NCI-H1417 (cell line): ENCODE data around the gene PCDHGB4.
"Not testable (repeated sequence)": the region's sequence is repeated elsewhere in the genome, so short reads cannot be mapped to it uniquely, and the experiment has no call there.

Source experiments
- DNase-seq, 3 experiments: peaks; one replicate each; lab custom pipeline; 2025; lab: John Stamatoyannopoulos, UW

PCDHGB4 gene

DNA sequence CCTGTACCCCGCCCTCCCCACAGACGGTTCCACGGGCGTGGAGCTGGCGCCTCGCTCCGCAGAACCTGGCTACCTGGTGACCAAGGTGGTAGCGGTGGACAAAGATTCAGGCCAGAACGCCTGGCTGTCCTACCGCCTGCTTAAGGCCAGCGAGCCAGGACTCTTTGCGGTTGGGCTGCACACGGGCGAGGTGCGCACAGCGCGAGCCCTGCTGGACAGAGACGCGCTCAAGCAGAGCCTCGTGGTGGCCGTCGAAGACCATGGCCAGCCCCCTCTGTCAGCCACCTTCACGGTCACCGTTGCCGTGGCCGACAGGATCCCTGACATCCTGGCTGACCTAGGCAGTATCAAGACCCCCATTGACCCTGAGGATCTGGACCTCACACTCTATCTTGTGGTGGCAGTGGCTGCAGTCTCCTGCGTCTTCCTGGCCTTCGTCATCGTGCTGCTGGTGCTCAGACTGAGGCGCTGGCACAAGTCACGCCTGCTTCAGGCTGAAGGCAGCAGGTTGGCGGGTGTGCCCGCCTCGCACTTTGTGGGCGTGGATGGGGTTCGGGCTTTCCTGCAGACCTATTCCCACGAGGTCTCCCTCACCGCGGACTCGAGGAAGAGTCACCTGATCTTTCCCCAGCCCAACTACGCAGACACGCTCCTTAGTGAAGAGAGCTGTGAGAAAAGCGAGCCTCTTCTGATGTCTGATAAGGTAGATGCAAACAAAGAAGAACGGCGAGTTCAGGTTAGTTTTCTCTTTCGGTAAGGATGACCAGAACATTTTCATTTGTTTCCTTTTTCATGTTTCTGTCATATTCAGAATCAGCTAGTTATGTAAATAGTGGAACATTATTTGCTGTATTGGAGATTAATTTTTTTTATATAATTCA lies 21.2 kb upstream of the PCDHGB4 start:
- no peak for DNase-seq

DNA sequence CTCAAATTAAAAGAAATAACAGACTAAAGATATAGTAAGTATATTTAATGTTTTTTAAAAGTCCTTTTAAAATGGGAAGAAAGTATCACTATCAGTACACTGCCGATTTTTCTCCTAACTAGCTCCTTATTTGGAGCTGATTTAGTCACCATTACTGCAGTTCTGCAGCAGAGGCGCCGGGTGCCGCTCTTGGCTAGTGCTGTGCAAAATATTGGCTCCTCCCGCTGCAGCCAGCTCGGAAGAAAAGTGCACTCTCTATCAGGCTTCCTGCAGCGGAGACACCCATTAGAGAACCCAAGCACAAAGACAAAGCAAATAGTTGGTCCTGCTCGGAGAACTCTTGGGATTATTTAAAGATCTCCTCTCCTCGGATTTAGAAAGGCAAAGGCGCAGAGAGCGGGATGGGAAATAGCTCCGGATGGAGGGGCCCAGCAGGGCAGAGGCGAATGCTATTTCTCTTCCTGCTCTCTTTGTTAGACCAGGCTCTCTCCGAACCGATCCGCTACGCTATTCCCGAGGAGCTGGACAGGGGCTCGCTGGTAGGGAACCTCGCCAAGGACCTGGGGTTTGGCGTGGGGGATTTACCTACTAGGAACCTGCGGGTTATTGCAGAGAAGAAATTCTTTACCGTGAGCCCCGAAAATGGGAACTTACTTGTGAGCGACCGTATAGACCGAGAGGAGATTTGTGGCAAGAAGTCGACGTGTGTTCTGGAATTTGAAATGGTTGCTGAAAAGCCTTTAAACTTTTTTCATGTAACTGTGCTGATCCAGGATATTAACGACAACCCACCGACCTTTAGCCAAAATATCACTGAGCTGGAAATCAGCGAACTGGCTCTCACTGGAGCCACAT lies 17.3 kb upstream of the PCDHGB4 start, which contains the start of gene PCDHGB3:
TSS of gene PCDHGB3 (plus strand) at position 249 of the 855 bp plus-strand sequence. CDS start at position 402, 153 bp downstream.
- no peak for DNase-seq

DNA sequence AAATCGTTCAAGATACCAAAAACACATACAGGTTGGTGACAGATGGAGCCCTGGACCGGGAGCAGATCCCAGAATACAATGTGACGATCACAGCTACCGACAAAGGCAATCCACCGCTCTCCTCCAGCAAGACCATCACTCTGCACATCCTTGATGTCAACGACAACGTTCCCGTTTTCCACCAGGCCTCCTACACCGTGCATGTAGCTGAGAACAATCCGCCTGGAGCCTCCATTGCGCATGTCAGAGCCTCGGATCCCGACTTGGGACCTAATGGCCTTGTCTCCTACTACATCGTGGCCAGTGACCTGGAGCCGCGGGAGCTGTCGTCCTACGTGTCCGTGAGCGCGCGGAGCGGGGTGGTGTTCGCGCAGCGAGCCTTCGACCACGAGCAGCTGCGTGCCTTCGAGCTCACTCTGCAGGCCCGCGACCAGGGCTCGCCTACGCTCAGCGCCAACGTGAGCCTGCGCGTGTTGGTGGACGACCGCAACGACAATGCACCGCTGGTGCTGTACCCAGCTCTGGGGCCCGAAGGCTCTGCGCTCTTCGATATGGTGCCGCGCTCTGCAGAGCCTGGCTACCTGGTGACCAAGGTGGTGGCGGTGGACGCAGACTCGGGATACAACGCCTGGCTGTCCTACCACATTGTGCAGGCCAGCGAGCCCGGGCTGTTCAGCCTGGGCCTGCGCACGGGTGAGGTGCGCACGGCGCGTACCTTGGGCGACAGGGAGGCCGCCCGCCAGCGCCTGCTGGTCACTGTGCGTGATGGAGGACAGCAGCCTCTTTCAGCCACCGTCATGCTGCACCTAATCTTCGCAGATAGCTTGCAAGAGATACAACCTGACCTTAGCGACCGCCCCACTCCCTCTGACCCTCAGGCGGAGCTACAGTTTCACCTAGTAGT lies 15.7 kb upstream of the PCDHGB4 start:
- no peak for DNase-seq

DNA sequence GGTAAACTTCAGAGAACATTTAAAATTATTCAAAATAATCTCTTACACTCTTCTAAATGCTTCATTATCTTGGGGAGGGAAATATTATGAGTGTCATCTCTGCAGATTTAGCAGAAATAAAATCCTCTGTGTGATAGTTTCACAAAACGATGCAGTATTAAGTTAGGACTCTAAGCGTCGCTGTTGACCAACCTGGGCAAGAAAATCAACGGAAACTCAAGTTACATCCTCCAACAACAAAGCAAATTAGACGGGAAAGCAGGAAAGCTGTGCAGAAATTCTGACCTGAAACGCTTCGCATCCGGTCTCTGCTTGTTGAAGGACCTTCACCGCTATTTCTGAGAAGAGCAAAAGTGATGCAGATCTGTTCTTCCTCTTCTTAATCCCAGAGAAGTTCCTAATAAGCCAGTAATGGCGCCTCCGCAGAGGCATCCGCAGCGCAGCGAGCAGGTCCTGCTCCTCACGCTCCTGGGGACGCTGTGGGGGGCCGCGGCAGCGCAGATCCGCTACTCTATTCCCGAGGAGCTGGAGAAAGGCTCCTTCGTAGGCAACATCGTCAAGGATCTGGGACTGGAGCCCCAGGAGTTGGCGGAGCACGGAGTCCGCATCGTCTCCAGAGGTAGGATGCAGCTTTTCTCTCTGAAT lies 13.7 kb upstream of the PCDHGB4 start, which contains the start of gene PCDHGA6:
TSS of gene PCDHGA6 (plus strand) at position 219 of the 645 bp plus-strand sequence. CDS start at position 412, 193 bp downstream.
- DNase-seq = peak in 1 of 3 experiments; percentile 0

DNA sequence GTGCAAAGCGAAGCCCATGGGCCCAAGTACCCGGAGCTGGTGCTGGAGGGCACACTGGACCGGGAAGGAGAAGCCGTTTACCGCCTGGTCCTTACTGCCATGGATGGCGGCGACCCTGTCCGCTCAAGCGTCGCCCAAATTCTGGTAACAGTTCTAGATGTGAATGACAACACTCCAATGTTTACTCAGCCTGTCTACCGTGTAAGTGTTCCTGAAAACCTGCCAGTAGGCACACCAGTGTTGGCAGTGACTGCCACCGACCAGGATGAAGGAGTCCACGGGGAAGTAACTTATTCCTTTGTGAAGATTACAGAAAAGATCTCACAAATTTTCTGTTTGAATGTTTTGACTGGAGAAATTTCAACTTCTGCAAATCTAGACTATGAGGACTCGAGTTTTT lies 12.9 kb upstream of the PCDHGB4 start:
- DNase-seq = no peak

DNA sequence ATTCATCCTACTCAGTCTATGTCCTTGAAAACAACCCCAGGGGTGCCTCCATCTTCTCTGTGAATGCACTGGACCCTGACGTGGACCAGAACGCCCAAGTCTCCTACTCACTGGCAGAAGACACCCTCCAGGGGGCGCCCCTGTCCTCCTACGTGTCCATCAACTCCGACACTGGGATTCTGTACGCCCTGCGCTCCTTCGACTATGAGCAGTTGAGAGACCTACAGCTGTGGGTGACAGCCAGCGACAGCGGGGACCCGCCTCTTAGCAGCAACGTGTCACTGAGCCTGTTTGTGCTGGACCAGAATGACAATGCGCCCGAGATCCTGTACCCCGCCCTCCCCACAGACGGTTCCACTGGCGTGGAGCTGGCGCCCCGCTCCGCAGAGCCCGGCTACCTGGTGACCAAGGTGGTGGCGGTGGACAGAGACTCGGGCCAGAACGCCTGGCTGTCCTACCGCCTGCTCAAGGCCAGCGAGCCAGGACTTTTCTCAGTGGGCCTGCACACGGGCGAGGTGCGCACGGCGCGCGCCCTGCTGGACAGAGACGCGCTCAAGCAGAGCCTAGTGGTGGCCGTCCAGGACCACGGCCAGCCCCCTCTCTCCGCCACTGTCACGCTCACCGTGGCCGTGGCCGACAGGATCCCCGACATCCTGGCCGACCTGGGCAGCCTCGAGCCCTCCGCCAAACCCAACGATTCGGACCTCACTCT lies 11.9 kb upstream of the PCDHGB4 start:
- DNase-seq = not testable (repeated sequence)

DNA sequence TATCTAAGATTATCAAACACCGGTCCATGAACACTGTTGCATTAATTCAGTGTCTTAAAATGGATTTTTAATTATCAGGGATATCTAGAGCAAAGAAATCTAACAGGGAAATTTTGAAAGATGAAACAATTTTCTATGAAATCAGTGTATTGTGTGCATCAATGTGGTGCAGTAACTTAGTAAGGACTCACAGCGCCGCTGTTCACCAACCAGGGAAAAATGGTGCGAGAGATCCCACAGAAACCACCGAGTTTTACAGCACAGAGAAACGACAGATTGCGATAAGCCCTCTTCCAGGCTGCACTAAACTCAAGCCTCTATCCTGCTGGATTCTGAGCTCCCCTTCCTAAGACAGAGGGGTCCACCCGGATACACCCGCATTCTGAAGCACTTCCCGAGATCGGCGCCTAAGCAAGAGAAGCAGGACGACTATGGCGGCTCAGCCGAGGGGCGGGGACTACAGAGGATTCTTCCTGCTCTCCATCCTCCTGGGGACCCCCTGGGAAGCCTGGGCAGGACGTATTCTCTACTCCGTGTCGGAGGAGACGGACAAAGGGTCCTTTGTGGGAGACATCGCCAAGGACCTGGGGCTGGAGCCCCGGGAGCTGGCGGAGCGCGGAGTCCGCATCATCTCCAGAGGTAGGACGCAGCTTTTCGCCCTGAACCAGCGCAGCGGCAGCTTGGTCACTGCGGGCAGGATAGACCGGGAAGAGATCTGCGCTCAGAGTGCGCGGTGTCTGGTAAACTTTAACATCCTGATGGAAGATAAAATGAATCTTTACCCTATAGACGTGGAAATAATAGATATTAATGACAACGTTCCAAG lies 4.8 kb upstream of the PCDHGB4 start, which contains the start of gene PCDHGA7:
TSS of gene PCDHGA7 (plus strand) at position 274 of the 826 bp plus-strand sequence. CDS start at position 432, 158 bp downstream.
- DNase-seq = no peak

DNA sequence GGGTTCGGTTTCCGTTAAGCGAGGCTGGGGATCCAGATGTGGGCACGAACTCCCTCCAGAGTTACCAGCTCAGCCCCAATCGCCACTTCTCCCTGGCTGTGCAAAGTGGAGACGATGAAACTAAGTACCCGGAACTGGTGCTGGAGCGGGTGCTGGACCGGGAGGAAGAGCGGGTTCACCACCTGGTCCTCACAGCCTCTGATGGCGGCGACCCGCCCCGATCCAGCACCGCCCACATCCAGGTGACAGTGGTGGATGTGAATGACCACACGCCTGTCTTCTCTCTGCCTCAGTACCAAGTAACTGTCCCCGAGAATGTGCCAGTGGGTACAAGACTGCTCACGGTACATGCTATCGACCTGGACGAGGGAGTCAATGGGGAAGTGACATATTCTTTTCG lies 4.2 kb upstream of the PCDHGB4 start:
- no peak for DNase-seq

DNA sequence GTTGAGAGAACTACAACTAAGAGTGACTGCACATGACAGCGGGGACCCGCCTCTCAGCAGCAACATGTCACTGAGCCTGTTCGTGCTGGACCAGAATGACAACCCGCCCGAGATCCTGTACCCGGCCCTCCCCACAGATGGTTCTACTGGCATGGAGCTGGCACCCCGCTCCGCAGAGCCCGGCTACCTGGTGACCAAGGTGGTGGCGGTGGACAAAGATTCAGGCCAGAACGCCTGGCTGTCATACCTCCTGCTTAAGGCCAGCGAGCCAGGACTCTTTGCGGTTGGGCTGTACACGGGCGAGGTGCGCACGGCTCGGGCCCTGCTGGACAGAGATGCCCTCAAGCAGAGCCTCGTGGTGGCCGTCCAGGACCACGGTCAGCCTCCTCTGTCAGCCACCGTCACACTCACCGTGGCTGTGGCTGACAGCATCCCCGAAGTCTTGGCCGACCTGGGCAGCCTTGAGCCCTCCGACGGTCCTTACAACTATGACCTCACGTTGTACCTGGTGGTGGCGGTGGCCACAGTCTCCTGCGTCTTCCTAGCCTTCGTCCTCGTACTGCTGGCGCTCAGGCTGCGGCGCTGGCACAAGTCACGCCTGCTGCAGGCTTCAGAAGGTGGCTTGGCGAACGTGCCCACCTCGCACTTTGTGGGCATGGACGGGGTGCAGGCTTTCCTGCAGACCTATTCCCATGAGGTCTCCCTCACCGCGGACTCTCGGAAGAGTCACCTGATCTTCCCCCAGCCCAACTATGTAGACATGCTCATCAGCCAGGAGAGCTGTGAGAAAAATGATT lies 2.8 kb upstream of the PCDHGB4 start:
- no peak for DNase-seq

DNA sequence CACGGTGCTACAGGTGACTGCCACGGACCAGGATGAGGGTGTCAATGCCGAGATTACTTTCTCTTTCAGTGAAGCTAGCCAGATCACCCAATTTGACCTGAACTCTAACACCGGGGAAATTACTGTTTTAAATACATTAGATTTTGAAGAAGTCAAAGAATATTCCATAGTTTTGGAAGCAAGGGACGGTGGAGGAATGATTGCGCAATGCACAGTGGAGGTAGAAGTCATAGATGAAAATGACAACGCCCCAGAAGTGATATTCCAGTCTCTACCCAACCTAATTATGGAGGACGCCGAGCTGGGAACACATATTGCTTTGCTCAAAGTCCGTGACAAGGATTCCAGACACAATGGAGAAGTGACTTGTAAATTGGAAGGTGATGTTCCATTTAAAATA lies 1.2 kb downstream of the PCDHGB4 start:
- no peak for DNase-seq

DNA sequence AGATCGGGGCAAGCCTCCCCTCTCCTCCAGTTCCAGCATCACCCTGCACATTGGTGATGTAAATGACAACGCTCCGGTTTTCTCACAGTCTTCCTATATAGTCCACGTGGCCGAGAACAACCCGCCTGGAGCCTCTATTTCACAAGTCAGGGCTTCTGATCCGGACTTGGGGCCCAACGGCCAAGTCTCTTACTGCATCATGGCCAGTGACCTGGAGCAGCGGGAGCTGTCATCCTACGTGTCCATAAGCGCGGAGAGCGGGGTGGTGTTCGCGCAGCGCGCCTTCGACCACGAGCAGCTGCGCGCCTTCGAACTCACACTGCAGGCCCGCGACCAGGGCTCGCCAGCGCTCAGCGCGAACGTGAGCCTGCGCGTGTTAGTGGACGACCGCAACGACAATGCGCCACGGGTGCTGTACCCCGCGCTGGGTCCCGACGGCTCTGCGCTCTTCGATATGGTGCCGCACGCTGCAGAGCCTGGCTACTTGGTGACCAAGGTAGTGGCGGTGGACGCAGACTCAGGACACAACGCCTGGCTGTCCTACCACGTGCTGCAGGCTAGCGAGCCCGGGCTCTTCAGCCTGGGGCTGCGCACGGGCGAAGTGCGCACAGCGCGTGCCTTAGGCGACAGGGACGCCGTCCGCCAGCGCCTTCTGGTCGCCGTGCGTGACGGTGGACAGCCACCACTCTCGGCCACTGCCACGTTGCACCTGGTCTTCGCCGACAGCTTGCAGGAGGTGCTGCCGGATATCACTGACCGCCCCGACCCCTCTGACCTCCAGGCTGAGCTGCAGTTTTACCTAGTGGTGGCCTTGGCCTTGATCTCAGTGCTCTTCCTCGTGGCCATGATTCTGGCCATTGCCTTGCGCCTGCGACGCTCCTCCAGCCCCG lies 1.9 kb downstream of the PCDHGB4 start:
- DNase-seq = no peak

DNA sequence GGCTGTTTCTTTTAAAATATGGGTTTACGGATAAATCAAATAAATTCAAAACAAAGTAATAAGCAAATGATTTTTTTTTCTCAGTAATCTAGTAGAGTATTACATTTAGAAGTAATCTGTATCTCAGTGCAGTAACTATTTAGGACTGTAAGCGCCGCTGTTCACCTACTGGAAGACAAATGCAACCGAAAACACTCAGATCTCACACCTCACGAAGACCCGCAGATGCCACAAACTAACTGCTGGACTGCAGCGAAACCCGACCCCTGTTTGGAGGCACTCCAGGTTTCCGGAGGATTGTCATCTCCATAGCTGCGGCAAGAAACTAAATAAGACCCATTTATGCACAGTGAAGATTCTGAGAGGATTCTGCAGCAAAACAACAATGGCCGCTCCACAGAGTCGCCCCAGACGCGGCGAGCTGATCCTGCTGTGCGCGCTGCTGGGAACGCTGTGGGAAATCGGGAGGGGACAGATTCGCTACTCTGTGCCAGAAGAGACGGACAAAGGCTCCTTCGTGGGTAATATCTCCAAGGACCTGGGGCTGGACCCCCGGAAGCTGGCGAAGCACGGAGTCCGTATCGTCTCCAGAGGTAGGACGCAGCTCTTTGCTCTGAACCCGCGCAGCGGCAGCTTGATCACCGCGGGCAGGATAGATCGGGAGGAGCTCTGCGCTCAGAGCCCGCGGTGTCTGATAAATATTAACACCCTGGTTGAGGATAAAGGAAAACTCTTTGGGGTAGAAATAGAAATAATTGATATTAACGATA lies 5.1 kb downstream of the PCDHGB4 start, which contains the start of gene PCDHGA8:
TSS of gene PCDHGA8 (plus strand) at position 205 of the 770 bp plus-strand sequence. CDS start at position 386, 181 bp downstream.
- DNase-seq = no peak

DNA sequence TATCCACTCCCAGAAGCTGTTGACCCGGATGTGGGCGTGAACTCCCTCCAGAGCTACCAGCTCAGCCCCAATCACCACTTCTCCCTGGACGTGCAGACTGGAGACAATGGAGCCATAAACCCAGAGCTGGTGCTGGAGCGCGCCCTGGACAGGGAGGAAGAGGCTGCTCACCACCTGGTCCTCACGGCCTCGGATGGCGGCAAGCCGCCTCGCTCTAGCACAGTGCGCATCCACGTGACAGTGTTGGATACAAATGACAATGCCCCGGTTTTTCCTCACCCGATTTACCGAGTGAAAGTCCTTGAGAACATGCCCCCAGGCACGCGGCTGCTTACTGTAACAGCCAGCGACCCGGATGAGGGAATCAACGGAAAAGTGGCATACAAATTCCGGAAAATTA lies 5.8 kb downstream of the PCDHGB4 start:
- DNase-seq = no peak

DNA sequence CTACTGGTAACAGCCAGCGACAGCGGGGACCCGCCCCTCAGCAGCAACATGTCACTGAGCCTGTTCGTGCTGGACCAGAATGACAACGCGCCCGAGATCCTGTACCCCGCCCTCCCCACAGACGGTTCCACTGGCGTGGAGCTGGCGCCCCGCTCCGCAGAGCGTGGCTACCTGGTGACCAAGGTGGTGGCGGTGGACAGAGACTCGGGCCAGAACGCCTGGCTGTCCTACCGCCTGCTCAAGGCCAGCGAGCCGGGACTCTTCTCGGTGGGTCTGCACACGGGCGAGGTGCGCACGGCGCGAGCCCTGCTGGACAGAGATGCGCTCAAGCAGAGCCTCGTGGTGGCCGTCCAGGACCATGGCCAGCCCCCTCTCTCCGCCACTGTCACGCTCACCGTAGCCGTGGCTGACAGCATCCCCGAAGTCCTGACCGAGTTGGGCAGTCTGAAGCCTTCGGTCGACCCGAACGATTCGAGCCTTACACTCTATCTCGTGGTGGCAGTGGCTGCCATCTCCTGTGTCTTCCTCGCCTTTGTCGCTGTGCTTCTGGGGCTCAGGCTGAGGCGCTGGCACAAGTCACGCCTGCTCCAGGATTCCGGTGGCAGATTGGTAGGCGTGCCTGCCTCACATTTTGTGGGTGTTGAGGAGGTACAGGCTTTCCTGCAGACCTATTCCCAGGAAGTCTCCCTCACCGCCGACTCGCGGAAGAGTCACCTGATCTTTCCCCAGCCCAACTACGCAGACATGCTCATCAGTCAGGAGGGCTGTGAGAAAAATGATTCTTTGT lies 7.1 kb downstream of the PCDHGB4 start:
- not testable (repeated sequence) for DNase-seq

DNA sequence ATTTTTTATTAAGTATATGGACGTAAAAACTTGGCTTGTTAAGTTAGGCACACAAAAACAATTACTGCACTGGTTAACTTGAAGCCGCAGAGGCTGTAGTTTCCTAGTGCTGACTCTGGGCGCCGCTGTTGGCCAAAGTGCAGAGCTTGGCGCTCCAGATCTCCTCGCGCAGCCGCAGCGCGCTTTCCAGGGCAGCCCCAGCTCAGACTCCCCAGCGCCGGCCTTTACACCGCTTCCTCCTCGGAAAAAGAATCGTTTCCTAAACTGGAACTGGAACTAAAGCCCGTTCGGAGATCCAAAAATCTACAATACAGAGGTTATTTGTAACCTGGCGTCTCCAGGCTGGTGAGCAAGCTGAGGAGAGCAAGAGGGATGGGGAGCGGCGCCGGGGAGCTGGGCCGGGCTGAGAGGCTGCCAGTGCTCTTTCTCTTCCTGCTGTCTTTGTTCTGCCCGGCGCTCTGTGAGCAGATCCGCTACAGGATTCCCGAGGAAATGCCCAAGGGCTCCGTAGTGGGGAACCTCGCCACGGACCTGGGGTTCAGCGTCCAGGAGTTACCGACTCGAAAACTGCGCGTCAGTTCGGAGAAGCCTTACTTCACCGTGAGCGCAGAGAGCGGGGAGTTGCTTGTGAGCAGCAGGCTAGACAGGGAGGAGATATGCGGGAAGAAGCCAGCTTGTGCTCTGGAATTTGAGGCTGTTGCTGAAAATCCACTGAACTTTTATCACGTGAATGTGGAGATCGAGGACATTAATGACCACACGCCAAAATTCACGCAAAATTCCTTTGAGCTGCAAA lies 10.5 kb downstream of the PCDHGB4 start, which contains the start of gene PCDHGB5:
TSS of gene PCDHGB5 (plus strand) at position 192 of the 796 bp plus-strand sequence. CDS start at position 373, 181 bp downstream.
- DNase-seq = peak in 1 of 3 experiments; percentile 50
